Peyer's patch (tissue), 4 donors: ENCODE results near the gene PNPLA1.

ENCODE experiments used
- CTCF ChIP-seq, 6 experiments: fragments of 450-650 bp in 4 of 6; fragments of 200-600 bp in 2 of 6; sonication (generic) in 1 of 6; IDR thresholded peaks; one replicate each; pipeline ENCODE4 v1.5.1; 2017 to 2019; ENCODE audit warnings: antibody characterized with exemption in 6 of 6, mild to moderate bottlenecking in 3 of 6, moderate library complexity in 1 of 6
- POLR2A ChIP-seq, 2 donors: fragments of 450-650 bp; IDR thresholded peaks; one replicate each; pipeline ENCODE4 v1.5.1; 2017; ENCODE audit warnings: antibody characterized with exemption in 2 of 2, mild to moderate bottlenecking in 2 of 2, moderate library complexity in 2 of 2

GRCh38 chr6:36235862-36236261 is 34.0 kb upstream of the PNPLA1 start:
- TF ChIP-seq CTCF (IDR thresholded peaks at IDR 0.05) (no peak), POLR2A (IDR thresholded peaks at IDR 0.05) (no peak)
